Stimulated activated CD8-positive, alpha-beta memory T cell treated with anti-CD3 and anti-CD28 coated beads, Interleukin-7, amount 100 ng/mL, for 1 hour (primary cell): Measurements from ENCODE around the gene BBOX1.
"Not testable (repeated sequence)": the region's sequence is repeated elsewhere in the genome, so short reads cannot be mapped to it uniquely, and the experiment has no call there.

Source experiments
- DNase-seq, 2 donors: peaks; one replicate each; pipeline ENCODE4 v3.0.0-alpha.2; 2020; ENCODE audit warnings: low read depth in 2 of 2

Gene BBOX1

DNA sequence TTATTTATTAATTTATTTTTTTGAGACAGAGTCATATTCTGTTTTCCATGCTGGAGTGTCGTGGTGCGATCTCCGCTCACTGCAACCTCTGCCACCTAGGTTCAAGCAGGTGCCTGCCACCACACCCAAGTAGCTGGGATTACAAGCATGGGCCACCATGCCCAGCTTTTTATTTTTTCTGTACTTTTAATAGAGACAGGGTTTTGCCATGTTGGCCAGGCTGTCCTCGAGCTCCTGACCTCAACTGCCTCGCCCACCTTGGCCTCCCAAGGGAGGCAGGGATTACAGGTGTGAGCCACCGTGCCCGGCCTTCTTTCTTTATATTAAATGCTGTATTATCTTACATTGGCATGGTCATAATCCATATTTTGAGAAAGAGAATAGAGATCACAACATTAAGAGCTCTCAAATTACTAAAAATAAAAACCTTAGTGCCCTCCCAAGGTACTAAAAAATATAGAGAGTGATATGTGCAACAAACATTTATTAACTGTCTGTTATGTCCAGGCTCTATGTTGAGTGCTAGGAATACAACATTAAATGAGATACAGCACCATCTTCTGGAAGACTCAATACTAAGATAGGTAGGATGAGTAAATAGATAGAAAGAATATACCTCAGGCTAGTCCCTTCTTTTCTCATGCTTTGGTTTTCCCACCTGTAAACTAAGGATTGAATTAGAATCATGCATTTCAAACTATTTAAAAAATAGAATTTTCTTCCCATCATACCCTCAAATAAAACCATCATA, 84.1 kb downstream of the BBOX1 start:
- DNase-seq: no peak

DNA sequence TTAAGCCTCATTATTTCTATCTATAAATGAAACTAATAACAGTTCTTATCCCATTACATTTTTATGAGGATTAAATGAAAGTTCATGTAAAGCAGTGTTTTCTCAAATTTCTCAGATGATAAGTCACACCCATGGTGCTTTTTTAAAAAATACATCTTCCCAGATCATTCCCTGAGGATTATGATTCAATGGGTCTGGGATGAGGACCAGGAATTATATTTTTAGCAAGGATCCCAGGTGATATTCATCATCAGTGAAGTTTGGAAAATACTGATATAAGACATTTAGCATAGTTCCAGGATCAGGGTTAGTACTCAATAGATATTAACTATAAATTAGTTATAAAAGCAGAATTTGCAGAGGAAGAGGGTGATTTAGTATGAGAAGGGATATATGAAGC, 89.1 kb downstream of the BBOX1 start:
- DNase-seq: no peak

DNA sequence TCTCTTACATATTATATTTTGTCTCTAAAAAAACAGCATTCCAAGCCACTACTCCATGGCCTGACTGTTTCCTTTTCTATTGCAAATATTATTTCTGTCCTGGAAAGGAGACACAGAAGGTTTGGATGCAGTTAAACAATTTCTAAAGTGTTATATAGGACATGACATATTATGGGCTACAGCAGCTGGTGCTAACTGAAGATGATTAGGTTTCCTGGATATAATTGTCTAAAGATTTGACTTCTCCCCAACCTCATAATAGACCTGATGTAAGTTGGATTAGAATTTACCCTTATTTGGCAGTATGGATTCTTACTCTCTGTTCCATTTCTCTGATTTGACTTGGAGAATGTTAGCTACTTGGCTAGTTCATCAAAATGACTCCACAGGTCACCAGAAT, 90.2 kb downstream of the BBOX1 start:
- DNase-seq: no peak

DNA sequence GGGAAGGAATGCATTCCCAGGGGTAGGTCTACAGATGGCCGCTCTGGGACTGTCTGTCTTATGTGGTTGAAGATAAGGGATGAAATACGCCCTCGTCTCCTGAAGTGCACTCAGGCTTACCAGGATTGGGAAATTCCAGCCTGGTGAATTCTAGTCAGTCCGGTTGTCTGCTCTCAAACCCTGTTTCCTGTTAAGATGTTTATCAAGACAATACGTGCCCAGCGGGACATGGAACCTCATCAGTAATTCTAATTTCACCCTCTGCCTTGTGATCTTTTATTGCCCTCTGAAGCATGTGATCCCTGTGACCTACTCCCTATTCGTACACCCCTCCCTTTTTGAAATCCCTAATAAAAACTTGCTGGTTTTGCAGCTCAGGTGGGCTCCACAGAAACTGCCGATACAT, 95.3 kb downstream of the BBOX1 start:
- DNase-seq: not testable (repeated sequence)

- no peak for DNase-seq
These were observed 98.1 kb downstream of the BBOX1 start for GRCh38 chr11:27138716-27139115.

- no peak for DNase-seq
These were observed 99.2 kb downstream of the BBOX1 start for GRCh38 chr11:27139742-27140367.

DNA sequence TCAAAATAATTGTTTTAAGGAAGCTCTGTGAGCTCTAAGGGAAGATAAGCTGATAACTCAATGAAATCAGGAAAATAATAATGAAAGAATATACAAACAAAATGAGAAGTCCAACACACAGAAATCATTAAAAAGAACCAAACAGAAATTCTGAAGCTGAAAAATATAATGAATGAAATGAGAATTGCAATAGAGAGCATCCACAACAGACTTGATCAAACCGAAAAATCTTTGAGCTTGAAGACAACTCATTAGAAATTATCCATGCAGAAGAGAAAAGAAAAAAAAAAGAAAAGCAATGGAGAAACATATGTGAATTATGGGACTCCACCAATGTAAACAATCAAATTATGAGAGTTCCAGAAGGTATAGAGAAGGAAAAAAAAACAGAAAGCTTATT, 101.0 kb downstream of the BBOX1 start:
- DNase-seq: no peak

GRCh38 chr11:27147916-27148315, 107.3 kb downstream of the BBOX1 start:
- no peak for DNase-seq

GRCh38 chr11:27148506-27148905, 107.9 kb downstream of the BBOX1 start:
- no peak for DNase-seq

GRCh38 chr11:27150098-27150497, 109.5 kb downstream of the BBOX1 start:
- no peak for DNase-seq

DNA sequence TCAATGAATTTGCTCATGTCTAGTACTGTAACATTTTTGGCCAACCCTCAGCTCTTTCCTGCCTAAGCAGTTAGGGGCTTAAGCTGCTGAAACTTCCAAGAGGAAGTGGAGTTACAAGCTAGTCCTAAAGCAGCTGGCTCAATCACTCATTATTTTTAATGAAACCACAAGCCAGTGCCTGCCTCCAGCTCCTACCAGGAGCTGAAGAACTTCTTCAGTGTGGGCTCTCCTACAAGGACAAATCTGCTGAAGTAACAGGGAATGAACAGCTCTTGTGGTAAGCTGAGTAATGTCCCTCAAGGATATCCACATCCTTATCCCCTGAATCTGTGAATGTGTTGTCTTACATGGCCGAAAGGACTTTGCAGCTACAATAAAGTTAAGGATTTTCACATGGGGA, 112.5 kb downstream of the BBOX1 start:
- DNase-seq: no peak

DNA sequence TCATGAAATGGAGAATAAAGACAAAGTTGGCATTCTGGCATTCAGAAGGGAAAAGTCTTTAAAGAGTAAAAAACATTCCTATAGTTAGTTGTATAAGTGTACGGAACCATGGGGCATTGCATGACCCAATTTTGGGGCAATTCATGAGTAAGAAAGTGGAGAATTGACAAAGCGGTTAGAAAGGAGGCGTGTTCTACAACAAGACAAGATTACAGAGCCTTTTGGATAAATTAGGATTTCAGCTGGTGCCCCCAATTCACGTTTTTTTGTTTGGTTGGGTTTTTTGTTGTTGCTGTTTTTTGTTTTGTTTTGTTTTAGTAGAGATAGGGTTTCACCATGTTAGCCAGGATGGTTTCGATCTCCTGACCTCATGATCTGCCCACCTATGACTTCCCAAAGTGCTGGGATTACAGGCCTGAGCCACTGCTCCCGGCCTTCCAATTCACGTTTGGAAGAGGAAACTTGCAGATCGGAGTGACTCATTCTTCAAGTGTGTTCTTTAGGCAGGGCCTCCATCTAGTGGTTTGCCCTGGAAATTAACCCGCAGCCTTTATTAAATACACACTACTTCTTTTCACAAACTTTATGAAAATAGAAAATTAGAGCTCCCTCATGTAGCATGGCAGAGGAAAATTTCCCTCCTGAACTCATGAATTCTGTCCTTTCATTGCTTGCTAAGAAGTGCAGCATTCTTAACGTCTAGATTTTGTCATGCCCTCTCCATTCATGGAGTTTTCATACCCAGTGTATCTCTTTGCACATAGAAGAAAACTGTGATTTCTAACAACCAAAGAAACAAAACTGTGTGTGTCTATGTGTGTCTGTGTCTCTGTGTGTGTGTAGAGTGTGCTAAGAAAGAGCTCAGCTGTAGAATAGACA, 118.1 kb downstream of the BBOX1 start:
- no peak for DNase-seq

GRCh38 chr11:27159335-27159679, 118.7 kb downstream of the BBOX1 start:
- no peak for DNase-seq

DNA sequence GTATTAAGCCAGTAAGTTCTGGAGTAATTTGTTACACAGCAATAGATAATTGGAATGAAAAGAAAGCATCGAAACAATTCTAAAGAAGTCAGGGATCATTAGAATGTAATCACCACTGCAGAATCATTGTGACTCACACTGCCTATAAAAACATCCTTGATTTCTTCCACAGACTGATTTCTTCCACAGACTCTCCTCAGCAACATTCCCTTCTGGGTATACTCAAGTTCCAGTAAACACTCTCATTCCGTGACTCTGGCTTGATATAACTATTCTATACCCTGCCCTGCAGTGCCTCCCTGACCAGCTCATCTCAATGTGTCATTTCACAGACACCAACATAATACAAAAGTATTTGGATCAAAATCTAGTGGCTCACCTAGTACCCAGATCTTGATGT, 120.5 kb downstream of the BBOX1 start:
- DNase-seq: no peak

GRCh38 chr11:27162237-27162636, 121.6 kb downstream of the BBOX1 start:
- no peak for DNase-seq

DNA sequence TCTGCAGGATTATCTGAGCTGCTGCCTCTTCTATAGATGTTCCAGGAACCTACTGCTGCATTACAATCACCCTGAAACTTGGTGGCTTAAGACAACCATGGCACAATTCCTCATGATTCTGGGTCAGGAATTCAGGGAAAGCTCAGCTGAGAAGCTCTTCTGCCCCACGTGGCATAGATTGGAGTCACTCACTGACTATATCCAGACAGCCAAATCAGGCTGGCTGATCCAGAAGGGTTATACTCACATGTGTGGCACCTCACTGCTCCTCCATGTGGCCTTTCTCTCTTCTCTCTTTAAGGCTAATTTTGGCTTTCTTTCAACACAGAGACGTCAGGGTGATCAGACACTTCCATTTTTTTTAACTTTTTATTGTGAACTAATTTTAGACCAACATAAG, 125.5 kb downstream of the BBOX1 start:
- DNase-seq: no peak

- DNase-seq: no peak
These were observed 130.9 kb downstream of the BBOX1 start for GRCh38 chr11:27171376-27171958.

- no peak for DNase-seq
These were observed 132.9 kb downstream of the BBOX1 start for GRCh38 chr11:27173545-27173944.

DNA sequence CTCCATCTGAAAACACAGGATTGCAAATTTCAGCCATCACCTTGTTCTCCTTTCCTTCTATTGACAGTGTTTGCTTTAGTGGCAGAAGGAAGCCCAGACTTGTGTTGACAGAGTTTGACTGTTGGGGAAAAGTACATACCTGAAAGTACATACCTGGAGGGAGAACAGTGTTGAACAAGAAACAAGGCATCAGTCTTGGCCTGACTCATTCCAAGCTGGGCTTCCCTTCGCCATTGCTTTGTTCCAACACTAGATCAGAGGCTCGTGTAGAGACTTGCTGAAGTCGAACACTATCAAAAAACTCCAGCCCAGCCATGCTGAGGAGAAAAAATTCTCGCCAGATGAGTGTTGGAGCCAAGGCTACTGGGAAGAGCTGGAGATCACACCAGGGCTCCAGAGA, 133.4 kb downstream of the BBOX1 start:
- no peak for DNase-seq

- no peak for DNase-seq
These were observed 134.1 kb downstream of the BBOX1 start for GRCh38 chr11:27174672-27175210.

DNA sequence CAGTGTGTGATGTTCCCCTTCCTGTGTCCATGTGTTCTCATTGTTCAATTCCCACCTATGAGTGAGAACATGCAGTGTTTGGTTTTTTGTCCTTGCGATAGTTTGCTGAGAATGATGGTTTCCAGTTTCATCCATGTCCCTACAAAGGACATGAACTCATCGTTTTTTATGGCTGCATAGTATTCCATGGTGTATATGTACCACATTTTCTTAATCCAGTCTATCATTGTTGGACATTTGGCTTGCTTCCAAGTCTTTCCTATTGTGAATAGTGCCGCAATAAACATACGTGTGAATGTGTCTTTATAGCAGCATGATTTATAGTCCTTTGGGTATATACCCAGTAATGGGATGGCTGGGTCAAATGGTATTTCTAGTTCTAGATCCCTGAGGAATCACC, 134.9 kb downstream of the BBOX1 start:
- DNase-seq: not testable (repeated sequence)
